Measurements from ENCODE around the gene CLEC4G.

DNA sequence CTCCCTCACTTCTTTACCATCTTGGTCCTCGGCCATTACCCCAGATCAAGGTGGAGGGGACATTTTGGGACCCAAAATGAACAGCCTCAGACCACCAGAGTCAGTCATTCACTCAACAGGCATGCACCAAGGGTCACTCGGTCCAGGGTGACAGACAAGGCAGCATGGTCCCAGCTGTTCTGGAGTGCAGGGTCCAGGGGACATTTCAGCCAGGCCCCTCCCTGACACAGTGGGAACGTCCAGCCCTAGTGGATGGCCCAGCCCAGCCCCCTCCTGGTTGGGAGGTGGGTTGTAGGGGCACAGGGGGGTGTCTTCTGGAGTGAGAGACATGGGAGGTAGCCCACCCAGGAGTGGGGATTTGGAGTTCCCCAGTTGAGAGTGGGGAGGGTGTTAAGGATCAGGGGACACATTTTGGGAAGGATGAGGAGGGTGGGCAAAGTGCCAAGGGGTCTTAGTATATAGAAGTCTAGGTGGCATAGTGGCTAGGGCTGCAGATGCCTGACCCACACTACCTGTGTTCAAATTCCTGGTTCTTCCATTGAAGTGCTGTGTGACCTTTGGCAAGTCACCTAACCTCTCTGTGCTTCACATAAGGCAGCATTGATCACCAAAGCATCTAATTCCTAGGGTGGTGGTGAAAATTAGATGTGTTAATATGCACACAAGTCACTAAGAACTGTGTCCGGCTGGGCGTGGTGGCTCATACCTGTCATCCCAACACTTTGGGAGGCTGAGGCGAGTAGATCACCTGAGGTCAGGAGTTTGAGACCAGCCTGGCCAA lies 27.4 kb downstream of the CLEC4G start:
- TF ChIP-seq, protein P1, sequence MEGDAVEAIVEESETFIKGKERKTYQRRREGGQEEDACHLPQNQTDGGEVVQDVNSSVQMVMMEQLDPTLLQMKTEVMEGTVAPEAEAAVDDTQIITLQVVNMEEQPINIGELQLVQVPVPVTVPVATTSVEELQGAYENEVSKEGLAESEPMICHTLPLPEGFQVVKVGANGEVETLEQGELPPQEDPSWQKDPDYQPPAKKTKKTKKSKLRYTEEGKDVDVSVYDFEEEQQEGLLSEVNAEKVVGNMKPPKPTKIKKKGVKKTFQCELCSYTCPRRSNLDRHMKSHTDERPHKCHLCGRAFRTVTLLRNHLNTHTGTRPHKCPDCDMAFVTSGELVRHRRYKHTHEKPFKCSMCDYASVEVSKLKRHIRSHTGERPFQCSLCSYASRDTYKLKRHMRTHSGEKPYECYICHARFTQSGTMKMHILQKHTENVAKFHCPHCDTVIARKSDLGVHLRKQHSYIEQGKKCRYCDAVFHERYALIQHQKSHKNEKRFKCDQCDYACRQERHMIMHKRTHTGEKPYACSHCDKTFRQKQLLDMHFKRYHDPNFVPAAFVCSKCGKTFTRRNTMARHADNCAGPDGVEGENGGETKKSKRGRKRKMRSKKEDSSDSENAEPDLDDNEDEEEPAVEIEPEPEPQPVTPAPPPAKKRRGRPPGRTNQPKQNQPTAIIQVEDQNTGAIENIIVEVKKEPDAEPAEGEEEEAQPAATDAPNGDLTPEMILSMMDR (IDR thresholded peaks at IDR 0.05; ENCODE audit: low read length): no peak
- TF ChIP-seq EZH2 (optimal IDR thresholded peaks at IDR 0.05; ENCODE audit: low read depth, low read length) (no peak), EZH2phosphoT487 (IDR thresholded peaks at IDR 0.05; ENCODE audit: low read length) (no peak)
